Skeletal muscle satellite cell (primary cell): ENCODE results near the gene PRSS56.
"Not testable (repeated sequence)": the region's sequence is repeated elsewhere in the genome, so short reads cannot be mapped to it uniquely, and the experiment has no call there.

Experiments
- H3K27me3 ChIP-seq: 2 replicates; pipeline ENCODE4 v1.7.0; 2013; ENCODE audit warnings: low read length; ENCODE audit not compliant: control insufficient read depth, insufficient read depth
- H3K36me3 ChIP-seq: 2 replicates; pipeline ENCODE4 v1.7.0; 2013; ENCODE audit warnings: mild to moderate bottlenecking, control low read depth, low read length; ENCODE audit not compliant: insufficient read depth
- H3K4me1 ChIP-seq: 2 replicates; pipeline ENCODE4 v1.7.0; 2013; ENCODE audit warnings: low read length; ENCODE audit not compliant: control insufficient read depth, insufficient read depth
- H3K4me2 ChIP-seq: 2 replicates; pipeline ENCODE4 v1.7.0; 2013; ENCODE audit warnings: mild to moderate bottlenecking, low read length
- H3K4me3 ChIP-seq: 2 replicates; pipeline ENCODE4 v1.7.0; 2013; ENCODE audit warnings: low read length
- H3K9ac ChIP-seq: 2 replicates; pipeline ENCODE4 v1.7.0; 2013; ENCODE audit warnings: mild to moderate bottlenecking, low read depth, low read length, moderate library complexity
- H3K9me3 ChIP-seq: replicated peaks from 2 replicates; pipeline ENCODE4 v1.7.0; 2013; ENCODE audit warnings: mild to moderate bottlenecking, control low read depth, low read length

The PRSS56 gene

DNA sequence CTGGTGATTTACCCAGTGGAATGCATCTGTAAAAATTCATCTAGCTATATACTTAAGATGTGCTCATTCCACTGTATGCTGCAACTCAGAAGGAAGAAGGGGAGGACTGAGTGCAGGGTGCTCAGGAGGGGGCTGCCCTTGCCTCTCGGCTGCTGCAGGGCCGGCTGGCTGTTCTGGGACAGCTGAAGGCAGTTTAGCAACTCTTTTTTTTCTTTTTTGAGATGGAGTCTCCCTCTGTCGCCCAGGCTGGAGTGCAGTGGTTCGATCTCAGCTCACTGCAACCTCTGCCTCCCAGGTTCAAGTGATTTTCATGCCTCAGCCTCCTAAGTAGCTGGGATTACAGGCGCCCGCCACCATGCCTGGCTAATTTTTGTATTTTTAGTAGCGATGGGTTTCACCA lies 12.6 kb downstream of the PRSS56 start:
- not testable (repeated sequence) for H3K4me3 ChIP-seq, H3K9me3 ChIP-seq, H3K27me3 ChIP-seq, H3K4me1 ChIP-seq, H3K36me3 ChIP-seq, H3K4me2 ChIP-seq, H3K9ac ChIP-seq

DNA sequence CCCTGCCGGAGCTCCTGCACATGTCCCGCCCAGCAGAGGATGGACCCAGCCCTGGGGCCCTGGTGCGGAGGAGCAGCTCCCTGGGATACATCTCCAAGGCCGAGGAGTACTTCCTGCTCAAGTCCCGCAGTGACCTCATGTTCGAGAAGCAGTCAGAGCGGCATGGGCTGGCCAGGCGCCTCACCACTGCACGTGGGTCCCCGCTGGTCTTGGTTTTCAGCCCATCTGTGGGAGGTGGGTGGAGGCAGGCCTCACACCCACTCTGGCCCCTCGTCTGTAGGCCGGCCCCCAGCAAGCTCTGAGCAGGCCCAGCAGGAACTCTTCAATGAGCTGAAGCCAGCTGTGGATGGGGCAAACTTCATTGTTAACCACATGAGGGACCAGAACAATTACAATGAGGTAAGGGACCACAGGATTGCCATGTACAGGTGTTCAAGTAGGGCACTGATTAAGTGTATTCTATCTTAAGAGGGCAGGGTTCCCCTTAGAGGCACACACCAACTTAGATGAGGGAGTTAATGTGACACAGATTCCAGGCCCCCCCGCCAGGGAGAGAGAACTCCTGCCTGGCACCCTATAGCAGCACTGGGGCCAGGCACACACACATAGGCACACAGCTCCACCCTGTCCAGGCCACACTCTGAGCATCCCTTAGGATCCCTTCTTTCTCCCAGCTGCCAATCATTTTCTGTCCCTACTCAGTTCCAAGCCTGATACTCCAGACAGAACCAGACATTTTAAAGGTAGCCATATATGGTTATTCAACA lies 13.9 kb downstream of the PRSS56 start:
- H3K9ac ChIP-seq, result no peak overlapping the region
- peaks cover 5% of the 10 kb centered on the region for H3K4me1 ChIP-seq
- H3K4me3 ChIP-seq, result no peak overlapping the region
- H3K9me3 ChIP-seq, result peaks cover 5% of the 10 kb centered on the region
- no peak overlapping the region for H3K4me2 ChIP-seq
- H3K36me3 ChIP-seq, result no peaks in the 10 kb centered on the region
- H3K27me3 ChIP-seq, result peaks cover 3% of the 10 kb centered on the region

DNA sequence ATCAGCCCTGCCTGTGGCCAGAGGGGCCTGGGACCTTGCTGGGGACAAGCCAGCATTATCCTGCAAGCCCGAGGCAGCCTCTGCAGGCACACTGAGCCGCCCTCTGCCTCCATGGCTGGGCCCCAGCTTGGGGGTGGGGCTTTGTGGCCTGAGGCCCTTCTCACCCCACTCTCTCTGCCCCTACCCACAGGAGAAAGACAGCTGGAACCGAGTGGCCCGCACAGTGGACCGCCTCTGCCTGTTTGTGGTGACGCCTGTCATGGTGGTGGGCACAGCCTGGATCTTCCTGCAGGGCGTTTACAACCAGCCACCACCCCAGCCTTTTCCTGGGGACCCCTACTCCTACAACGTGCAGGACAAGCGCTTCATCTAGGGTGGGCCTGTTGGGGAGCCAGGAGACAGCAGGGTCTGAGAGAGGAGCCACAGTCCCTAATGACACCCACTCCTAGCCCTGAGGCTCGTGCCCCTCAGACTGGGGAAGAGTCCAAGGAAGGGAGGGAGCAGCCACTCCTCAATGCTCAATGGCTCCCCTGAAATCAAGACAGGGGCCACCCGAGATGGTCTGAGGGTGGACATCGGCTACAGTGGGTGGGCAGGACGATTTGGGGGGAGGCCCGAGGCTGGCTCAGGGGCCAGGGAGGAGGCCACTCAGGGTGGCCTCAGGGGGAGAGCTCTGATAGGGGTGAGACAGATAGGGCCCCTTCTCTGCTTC lies 14.9 kb downstream of the PRSS56 start:
- H3K9ac ChIP-seq, result no peak overlapping the region
- no peak overlapping the region for H3K4me3 ChIP-seq
- H3K9me3 ChIP-seq, result peaks cover 5% of the 10 kb centered on the region
- no peaks in the 10 kb centered on the region for H3K36me3 ChIP-seq
- no peak overlapping the region for H3K4me2 ChIP-seq
- H3K4me1 ChIP-seq, result peaks cover 10% of the 10 kb centered on the region
- H3K27me3 ChIP-seq, result peaks cover 6% of the 10 kb centered on the region

DNA sequence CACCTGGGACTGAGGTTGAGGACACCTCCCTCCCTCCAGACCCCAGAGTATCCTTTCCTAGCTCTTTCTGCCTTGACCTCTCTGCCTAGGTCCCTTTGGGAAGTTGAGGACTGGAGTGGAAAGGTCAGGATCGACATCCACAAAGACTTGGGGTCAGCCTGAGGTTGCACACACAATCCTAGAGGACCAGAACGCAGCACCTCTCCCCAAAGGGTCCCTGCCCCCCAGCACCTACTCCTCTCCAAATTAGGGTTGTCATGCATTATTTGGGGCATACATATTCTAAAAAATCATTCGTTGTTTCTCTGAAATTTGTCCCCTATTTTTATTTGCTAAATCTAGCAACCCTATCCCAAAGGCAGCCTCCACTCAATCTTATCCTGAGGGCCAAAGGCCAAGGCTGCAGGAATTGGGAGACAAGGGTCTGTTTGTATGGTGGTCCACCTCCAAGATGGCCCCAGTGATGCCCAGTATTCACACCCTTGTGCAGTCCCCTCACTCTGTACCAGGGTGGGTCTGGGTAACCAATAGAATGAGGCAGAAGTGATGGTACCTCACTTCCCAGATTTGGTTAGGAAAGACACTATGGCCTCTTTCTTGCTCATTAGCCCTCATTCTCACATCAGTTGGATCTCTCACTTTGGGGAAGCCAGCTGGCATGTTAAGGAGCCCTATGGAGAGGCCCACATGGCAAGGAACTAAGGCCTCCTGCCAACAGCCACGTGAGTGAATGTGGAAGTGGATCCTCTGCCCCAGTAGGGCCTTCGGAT lies 15.8 kb downstream of the PRSS56 start:
- no peak overlapping the region for H3K4me2 ChIP-seq
- H3K4me1 ChIP-seq, result peaks cover 10% of the 10 kb centered on the region
- no peak overlapping the region for H3K4me3 ChIP-seq
- H3K9me3 ChIP-seq, result peaks cover 5% of the 10 kb centered on the region
- no peak overlapping the region for H3K9ac ChIP-seq
- no peaks in the 10 kb centered on the region for H3K36me3 ChIP-seq
- H3K27me3 ChIP-seq, result peaks cover 6% of the 10 kb centered on the region

DNA sequence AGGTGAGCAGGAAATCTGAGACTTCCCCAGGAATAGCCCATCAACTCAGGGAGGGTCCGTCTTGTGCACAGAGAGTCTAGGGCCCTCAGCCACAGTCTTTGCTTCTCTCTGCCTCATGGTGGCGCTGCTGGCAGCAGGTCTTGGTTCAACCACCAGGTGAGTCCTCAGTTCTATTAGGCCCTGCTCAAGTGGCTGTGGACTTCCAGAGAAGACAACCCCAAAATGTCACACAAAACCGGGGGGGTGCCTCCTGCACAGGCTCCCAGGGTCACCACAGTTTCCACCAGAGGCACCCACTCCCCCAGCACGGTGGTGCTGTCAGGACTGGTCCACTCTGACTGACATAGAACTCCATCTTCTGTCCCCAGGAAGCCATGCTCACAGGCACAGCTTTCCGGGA lies 16.9 kb downstream of the PRSS56 start:
- H3K27me3 ChIP-seq, result peaks cover 6% of the 10 kb centered on the region
- no peak overlapping the region for H3K9ac ChIP-seq
- no peaks in the 10 kb centered on the region for H3K36me3 ChIP-seq
- no peak overlapping the region for H3K4me2 ChIP-seq
- H3K4me3 ChIP-seq, result no peak overlapping the region
- H3K4me1 ChIP-seq, result peaks cover 10% of the 10 kb centered on the region
- H3K9me3 ChIP-seq, result peaks cover 5% of the 10 kb centered on the region

DNA sequence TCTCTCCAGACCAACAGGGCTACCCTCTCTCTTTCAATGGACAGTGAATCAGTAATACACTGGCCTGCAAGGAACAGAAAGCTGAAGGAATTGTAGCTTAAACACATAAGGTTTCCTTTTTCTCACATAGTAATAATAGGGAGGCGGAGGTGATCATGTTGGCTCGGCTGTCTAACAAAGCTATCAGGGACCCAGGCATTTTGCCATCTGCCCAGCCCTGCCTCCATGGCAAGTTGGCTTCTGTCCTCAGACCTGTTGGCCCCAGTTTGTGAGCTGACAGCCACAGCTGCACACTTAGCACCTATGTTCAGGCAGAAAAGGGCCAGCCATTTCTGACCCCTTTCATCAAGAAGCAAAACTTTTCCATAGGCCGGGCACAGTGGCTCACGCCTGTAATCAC lies 17.3 kb downstream of the PRSS56 start:
- Histone ChIP-seq H3K9me3 (peaks cover 5% of the 10 kb centered on the region), H3K9ac (no peak overlapping the region), H3K4me3 (no peak overlapping the region), H3K4me1 (peaks cover 10% of the 10 kb centered on the region), H3K36me3 (no peaks in the 10 kb centered on the region), H3K4me2 (no peak overlapping the region), H3K27me3 (peaks cover 6% of the 10 kb centered on the region)

DNA sequence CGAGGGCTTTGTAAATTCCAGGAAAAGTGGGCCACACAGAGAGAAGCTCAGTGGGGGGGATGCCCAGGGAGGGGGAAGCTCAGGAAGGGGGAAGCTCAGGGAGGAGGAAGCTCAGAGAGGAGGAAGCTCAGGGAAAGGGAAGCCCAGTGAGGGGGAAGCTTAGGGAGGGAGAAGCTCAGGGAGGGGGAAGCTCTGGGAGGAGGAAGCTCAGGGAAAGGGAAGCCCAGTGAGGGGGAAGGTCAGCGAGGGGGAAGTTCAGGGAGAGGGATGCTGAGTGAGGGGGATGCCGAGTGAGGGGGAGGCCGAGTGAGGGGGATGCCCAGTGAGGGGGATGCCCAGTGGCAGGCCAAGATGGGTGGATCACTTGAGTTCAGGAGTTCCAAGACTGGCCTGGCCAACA lies 18.5 kb downstream of the PRSS56 start:
- peaks cover 5% of the 10 kb centered on the region for H3K9me3 ChIP-seq
- H3K9ac ChIP-seq, result no peak overlapping the region
- H3K36me3 ChIP-seq, result no peaks in the 10 kb centered on the region
- H3K4me3 ChIP-seq, result no peak overlapping the region
- no peak overlapping the region for H3K4me2 ChIP-seq
- peaks cover 10% of the 10 kb centered on the region for H3K4me1 ChIP-seq
- H3K27me3 ChIP-seq, result peaks cover 6% of the 10 kb centered on the region

DNA sequence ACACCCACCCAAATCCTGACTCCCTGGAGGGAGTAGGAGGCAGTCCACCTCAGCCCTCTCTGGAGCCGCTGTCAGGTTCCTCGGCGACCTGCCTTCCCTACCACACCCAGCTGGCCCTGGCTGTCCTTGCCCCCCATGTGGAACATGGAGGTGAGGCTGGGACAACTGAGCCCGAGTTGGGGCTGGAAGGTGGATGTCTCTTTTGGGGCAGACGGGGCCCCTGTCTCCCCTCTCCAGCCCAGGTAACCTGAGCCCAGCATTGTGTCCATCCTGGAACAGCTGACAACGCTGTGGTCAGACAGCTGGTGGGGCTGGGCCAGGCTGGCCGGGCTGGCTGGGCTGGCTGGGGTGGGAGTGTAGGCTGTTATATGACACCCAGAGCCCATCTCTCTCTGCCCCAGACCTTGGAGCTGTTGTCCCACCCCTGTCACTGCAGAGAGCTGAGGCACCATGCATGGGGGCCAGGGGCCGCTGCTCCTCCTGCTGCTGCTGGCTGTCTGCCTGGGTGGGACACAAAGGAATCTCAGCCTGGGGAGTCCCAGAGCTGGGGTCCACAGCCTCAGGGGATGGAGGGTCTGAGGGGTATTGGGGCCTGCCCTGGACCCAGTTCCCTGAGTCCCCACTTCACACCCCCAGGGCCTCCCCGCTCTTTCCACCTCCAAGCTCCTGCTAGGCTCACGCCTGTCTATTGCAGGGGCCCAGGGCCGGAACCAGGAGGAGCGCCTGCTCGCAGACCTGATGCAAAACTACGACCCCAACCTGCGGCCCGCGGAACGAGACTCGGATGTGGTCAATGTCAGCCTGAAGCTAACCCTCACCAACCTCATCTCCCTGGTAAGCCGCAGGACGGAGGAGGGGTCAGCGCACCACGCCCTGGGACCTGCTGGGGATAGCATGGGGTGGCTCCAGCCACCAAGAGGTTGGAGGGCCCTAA lies 19.4 kb downstream of the PRSS56 start, which contains the start of gene CHRNG:
Gene CHRNG, plus strand, starts transcription at position 395 of the 934 bp plus-strand sequence. Its CDS starts 56 bp downstream, at position 451.
- Histone ChIP-seq H3K9ac (no peak within 1 kb of the TSS), H3K4me3 (no peak within 1 kb of the TSS), H3K4me2 (peak within 1 kb of the TSS; percentile 49), H3K36me3 (no peaks in the 10 kb centered on the region), H3K9me3 (peaks cover 5% of the 10 kb centered on the region), H3K4me1 (peaks cover 10% of the 10 kb centered on the region), H3K27me3 (peaks cover 6% of the 10 kb centered on the region)

DNA sequence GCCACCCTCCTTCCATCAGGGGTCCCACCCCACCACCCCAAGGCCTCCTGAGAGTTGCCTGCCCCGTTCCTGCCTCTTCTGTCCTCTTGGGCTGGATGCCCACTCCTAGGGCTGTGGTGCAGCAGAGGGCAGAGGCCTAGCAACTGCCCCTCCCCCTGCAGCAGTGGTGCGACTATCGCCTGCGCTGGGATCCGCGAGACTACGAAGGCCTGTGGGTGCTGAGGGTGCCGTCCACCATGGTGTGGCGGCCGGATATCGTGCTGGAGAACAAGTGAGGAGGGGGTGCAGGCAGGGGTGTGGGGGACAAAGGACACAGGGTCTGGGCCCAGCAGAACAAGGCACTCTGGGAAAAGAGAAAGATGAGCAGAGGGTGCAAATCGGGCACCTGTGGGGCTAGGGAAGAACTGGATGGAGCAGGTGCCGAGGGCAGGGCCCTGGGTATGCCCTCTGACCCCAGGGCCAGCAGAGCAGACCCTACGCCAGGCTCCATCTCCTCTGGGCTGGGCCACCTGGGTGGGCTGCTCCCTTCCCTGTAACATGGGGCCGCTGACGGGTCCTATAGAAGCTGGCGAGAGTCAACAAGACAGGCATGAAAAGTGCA lies 20.4 kb downstream of the PRSS56 start:
- Histone ChIP-seq H3K4me2 (no peak overlapping the region), H3K36me3 (no peaks in the 10 kb centered on the region), H3K4me1 (peaks cover 10% of the 10 kb centered on the region), H3K4me3 (no peak overlapping the region), H3K9ac (no peak overlapping the region), H3K27me3 (peaks cover 6% of the 10 kb centered on the region), H3K9me3 (peaks cover 5% of the 10 kb centered on the region)

DNA sequence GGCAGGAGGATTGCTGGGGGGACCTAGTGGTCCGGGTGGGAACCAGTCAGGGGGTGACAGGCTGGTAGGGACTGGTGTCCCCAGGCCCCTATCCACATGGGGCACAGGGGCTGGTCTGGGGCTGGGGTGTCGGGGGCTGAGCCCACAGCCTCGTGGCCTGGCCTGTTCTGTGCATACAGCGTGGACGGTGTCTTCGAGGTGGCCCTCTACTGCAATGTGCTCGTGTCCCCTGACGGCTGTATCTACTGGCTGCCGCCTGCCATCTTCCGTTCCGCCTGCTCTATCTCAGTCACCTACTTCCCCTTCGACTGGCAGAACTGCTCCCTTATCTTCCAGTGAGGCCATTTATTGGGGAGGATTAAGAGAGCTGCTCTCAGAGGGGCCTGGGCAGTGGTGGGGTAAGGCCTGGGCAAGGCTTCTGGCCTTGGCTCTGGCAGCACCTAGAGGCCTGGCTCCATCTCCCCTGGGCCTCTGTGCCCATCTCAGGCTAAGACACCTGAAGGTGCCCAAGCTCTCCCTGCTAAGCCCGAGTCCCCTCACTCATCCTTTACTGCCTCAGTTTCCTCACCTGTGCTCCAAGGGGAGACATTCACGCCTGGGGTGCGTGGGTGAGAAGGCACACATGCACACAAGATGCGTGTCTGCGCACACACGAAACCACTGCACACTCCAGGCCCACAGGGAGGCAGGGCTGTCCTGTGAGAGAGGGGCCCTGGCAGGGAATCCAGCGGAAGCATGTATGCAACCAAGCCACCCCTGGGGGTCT lies 21.2 kb downstream of the PRSS56 start:
- Histone ChIP-seq H3K27me3 (peaks cover 6% of the 10 kb centered on the region), H3K4me1 (peaks cover 10% of the 10 kb centered on the region), H3K4me3 (no peak overlapping the region), H3K9ac (no peak overlapping the region), H3K9me3 (peaks cover 1% of the 10 kb centered on the region), H3K4me2 (no peak overlapping the region), H3K36me3 (peaks cover 1% of the 10 kb centered on the region)
